ENCODE measurements around the gene AK8.

Gene AK8

DNA sequence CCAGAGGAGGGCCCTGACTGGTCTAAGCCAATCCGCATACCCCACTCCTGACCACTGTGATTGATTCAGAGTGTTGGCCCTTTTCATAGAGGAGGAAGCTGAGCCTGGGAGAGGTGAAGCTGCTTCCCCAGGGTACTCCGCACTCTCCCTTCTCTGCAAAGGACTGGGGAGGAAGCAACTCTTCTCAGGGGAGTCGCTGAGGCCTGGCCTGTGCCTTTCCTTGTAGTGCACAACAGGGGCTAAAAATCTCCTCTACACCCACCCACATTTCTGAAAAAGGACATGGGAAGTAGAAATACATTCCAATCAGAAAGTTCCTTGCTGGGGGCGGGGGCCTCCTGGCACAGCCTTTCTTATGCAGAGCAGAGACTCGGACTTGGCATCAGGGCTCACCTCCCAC, 22.2 kb downstream of the AK8 start:
- Histone ChIP-seq H3K4me1 (ENCODE audit: control insufficient read depth, insufficient read depth, low read depth, low read length) (peaks cover 10% of the 10 kb centered on the region), H3K23ac (ENCODE audit: low read length in 2 of 2) (no peak overlapping the region), H2BK120ac (ENCODE audit: low read depth, low read length) (no peak overlapping the region), H3K14ac (ENCODE audit: low read length in 2 of 2) (no peak overlapping the region), H3K36me3 (ENCODE audit: control insufficient read depth in 1 of 2, insufficient read depth in 2 of 2, low read depth in 1 of 2, low read length in 2 of 2) (no peaks in the 10 kb centered on the region), H4K8ac (ENCODE audit: low read length) (no peak overlapping the region), H2BK5ac (ENCODE audit: low read depth, low read length, poor library complexity, severe bottlenecking) (no peak overlapping the region), H4K91ac (ENCODE audit: low read length) (no peak overlapping the region), H3K4ac (ENCODE audit: low read depth in 1 of 2, low read length in 2 of 2) (no peak overlapping the region), H2BK12ac (ENCODE audit: low read length in 2 of 2) (no peak overlapping the region), H3K9ac (ENCODE audit: low read length) (no peak overlapping the region), H2AK5ac (ENCODE audit: low read length, severe bottlenecking) (no peak overlapping the region), H3K79me1 (replicated peaks; ENCODE audit: low read length, poor library complexity, severe bottlenecking) (no peaks in the 10 kb centered on the region), H3K4me2 (ENCODE audit: low read length, poor library complexity, severe bottlenecking) (no peak overlapping the region), H3K27ac (ENCODE audit: low read length, poor library complexity, severe bottlenecking) (no peak overlapping the region), H3K9me3 (ENCODE audit: control insufficient read depth, low read length) (no peaks in the 10 kb centered on the region), H3K4me3 (ENCODE audit: insufficient read depth in 1 of 2, low read depth in 1 of 2, low read length in 2 of 2) (no peak overlapping the region), H2BK15ac (ENCODE audit: low read depth, poor library complexity, severe bottlenecking) (no peak overlapping the region), H3K18ac (ENCODE audit: low read depth in 1 of 2, low read length in 2 of 2) (no peak overlapping the region), H2AFZ (ENCODE audit: low read depth, low read length) (no peak overlapping the region), H3K27me3 (ENCODE audit: control insufficient read depth in 1 of 2, insufficient read depth in 1 of 2, low read length in 2 of 2) (peaks cover 5 to 52% of the 10 kb centered on the region in 2 experiments)
- no peak for DNase-seq
- 72% methylated on average over 4 of the region's 5 CpGs for WGBS

- 84% methylated on average over 10 of the region's 10 CpGs for WGBS
Measured at GRCh38 chr9:132854832-132855231, 23.3 kb downstream of the AK8 start.

DNA sequence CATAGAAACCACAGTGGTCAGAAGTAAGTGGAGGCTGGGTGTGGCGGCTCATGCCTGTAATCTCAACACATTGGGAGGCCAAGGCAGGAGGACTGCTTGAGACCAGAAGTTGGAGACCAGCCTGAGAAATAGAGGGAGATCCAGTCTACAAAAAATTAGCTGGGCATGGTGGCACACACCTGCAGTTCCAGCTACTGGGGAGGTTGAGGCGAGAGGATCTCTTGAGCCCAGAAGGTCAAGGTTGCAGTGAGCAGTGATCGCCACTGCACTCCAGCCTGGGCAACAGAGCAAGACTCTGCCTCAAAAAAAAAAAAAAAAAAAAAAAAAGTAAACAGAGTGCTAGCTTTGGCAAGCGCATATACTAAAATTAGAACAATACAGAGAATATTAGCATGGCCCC, 24.6 kb downstream of the AK8 start:
- no peak overlapping the region for H3K27ac ChIP-seq (ENCODE audit: low read length, poor library complexity, severe bottlenecking)
- no peaks in the 10 kb centered on the region for H3K79me1 ChIP-seq (replicated peaks; ENCODE audit: low read length, poor library complexity, severe bottlenecking)
- H3K23ac ChIP-seq (ENCODE audit: low read length in 2 of 2) = no peak overlapping the region
- DNase-seq = no peak
- H3K4me2 ChIP-seq (ENCODE audit: low read length, poor library complexity, severe bottlenecking) = no peak overlapping the region
- no peaks in the 10 kb centered on the region for H3K36me3 ChIP-seq (ENCODE audit: control insufficient read depth in 1 of 2, insufficient read depth in 2 of 2, low read depth in 1 of 2, low read length in 2 of 2)
- H3K4me1 ChIP-seq (ENCODE audit: control insufficient read depth, insufficient read depth, low read depth, low read length) = peaks cover 10% of the 10 kb centered on the region
- no peak overlapping the region for H2BK12ac ChIP-seq (ENCODE audit: low read length in 2 of 2)
- no peak overlapping the region for H2BK15ac ChIP-seq (ENCODE audit: low read depth, poor library complexity, severe bottlenecking)
- no peak overlapping the region for H2BK120ac ChIP-seq (ENCODE audit: low read depth, low read length)
- H3K9ac ChIP-seq (ENCODE audit: low read length) = no peak overlapping the region
- H3K18ac ChIP-seq (ENCODE audit: low read depth in 1 of 2, low read length in 2 of 2) = no peak overlapping the region
- H3K4me3 ChIP-seq (ENCODE audit: insufficient read depth in 1 of 2, low read depth in 1 of 2, low read length in 2 of 2) = no peak overlapping the region
- no peak overlapping the region for H4K91ac ChIP-seq (ENCODE audit: low read length)
- WGBS = 90% methylated on average over 2 of the region's 4 CpGs
- no peak overlapping the region for H2BK5ac ChIP-seq (ENCODE audit: low read depth, low read length, poor library complexity, severe bottlenecking)
- H4K8ac ChIP-seq (ENCODE audit: low read length) = no peak overlapping the region
- H3K27me3 ChIP-seq (ENCODE audit: control insufficient read depth in 1 of 2, insufficient read depth in 1 of 2, low read length in 2 of 2) = peaks cover 0 to 43% of the 10 kb centered on the region in 2 experiments
- H2AFZ ChIP-seq (ENCODE audit: low read depth, low read length) = no peak overlapping the region
- H2AK5ac ChIP-seq (ENCODE audit: low read length, severe bottlenecking) = no peak overlapping the region
- no peak overlapping the region for H3K14ac ChIP-seq (ENCODE audit: low read length in 2 of 2)
- no peaks in the 10 kb centered on the region for H3K9me3 ChIP-seq (ENCODE audit: control insufficient read depth, low read length)
- no peak overlapping the region for H3K4ac ChIP-seq (ENCODE audit: low read depth in 1 of 2, low read length in 2 of 2)

More at GRCh38 chr9:132854832-132855231, 23.3 kb downstream of the AK8 start:
- no peak overlapping the region for H2AK5ac ChIP-seq (ENCODE audit: low read length, severe bottlenecking)
- H3K4me2 ChIP-seq (ENCODE audit: low read length, poor library complexity, severe bottlenecking) = no peak overlapping the region
- no peak for DNase-seq
- no peak overlapping the region for H2BK15ac ChIP-seq (ENCODE audit: low read depth, poor library complexity, severe bottlenecking)
- no peak overlapping the region for H4K91ac ChIP-seq (ENCODE audit: low read length)
- no peak overlapping the region for H3K23ac ChIP-seq (ENCODE audit: low read length in 2 of 2)
- H3K4ac ChIP-seq (ENCODE audit: low read depth in 1 of 2, low read length in 2 of 2) = no peak overlapping the region
- no peak overlapping the region for H2AFZ ChIP-seq (ENCODE audit: low read depth, low read length)
- no peaks in the 10 kb centered on the region for H3K36me3 ChIP-seq (ENCODE audit: control insufficient read depth in 1 of 2, insufficient read depth in 2 of 2, low read depth in 1 of 2, low read length in 2 of 2)
- peaks cover 3 to 46% of the 10 kb centered on the region in 2 experiments for H3K27me3 ChIP-seq (ENCODE audit: control insufficient read depth in 1 of 2, insufficient read depth in 1 of 2, low read length in 2 of 2)
- H4K8ac ChIP-seq (ENCODE audit: low read length) = no peak overlapping the region
- H2BK12ac ChIP-seq (ENCODE audit: low read length in 2 of 2) = no peak overlapping the region
- no peak overlapping the region for H3K14ac ChIP-seq (ENCODE audit: low read length in 2 of 2)
- no peak overlapping the region for H2BK120ac ChIP-seq (ENCODE audit: low read depth, low read length)
- no peak overlapping the region for H3K18ac ChIP-seq (ENCODE audit: low read depth in 1 of 2, low read length in 2 of 2)
- H3K4me1 ChIP-seq (ENCODE audit: control insufficient read depth, insufficient read depth, low read depth, low read length) = peaks cover 10% of the 10 kb centered on the region
- H3K9ac ChIP-seq (ENCODE audit: low read length) = no peak overlapping the region
- no peaks in the 10 kb centered on the region for H3K79me1 ChIP-seq (replicated peaks; ENCODE audit: low read length, poor library complexity, severe bottlenecking)
- H3K9me3 ChIP-seq (ENCODE audit: control insufficient read depth, low read length) = no peaks in the 10 kb centered on the region
- H3K4me3 ChIP-seq (ENCODE audit: insufficient read depth in 1 of 2, low read depth in 1 of 2, low read length in 2 of 2) = no peak overlapping the region
- H2BK5ac ChIP-seq (ENCODE audit: low read depth, low read length, poor library complexity, severe bottlenecking) = no peak overlapping the region
- H3K27ac ChIP-seq (ENCODE audit: low read length, poor library complexity, severe bottlenecking) = no peak overlapping the region

DNA sequence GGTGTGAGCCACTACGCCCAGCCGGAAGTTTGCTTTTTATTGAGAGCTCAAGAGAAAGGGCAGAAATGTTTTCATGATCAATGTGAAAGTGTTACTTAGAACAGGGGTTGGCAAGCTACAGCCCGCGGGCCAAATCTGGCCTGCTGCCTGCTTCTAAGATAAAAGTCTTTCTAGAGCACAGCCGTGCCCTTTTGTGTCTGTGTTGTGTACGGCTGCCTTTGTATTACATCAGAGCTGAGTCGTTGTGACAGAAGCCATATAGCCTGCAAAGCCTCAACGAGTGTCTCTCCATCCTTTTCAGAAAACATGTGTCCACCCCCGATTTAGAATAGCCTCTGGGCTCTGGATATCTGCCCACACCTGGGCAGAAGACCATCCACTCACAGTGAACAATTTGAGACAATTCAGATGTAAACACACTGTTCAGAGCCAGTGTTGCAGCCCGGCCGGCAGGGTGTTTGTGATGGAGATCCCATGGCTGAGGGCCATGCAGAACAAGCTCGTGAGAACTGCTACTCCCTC, 28.8 kb downstream of the AK8 start:
- Histone ChIP-seq H3K27me3 (ENCODE audit: control insufficient read depth in 1 of 2, insufficient read depth in 1 of 2, low read length in 2 of 2) (peaks cover 0 to 22% of the 10 kb centered on the region in 2 experiments), H2BK15ac (ENCODE audit: low read depth, poor library complexity, severe bottlenecking) (no peak overlapping the region), H2BK5ac (ENCODE audit: low read depth, low read length, poor library complexity, severe bottlenecking) (no peak overlapping the region), H2AFZ (ENCODE audit: low read depth, low read length) (no peak overlapping the region), H3K79me1 (replicated peaks; ENCODE audit: low read length, poor library complexity, severe bottlenecking) (no peaks in the 10 kb centered on the region), H3K4me1 (ENCODE audit: control insufficient read depth, insufficient read depth, low read depth, low read length) (no peaks in the 10 kb centered on the region), H2BK120ac (ENCODE audit: low read depth, low read length) (no peak overlapping the region), H3K27ac (ENCODE audit: low read length, poor library complexity, severe bottlenecking) (no peak overlapping the region), H3K4me2 (ENCODE audit: low read length, poor library complexity, severe bottlenecking) (no peak overlapping the region), H3K36me3 (ENCODE audit: control insufficient read depth in 1 of 2, insufficient read depth in 2 of 2, low read depth in 1 of 2, low read length in 2 of 2) (no peaks in the 10 kb centered on the region), H2BK12ac (ENCODE audit: low read length in 2 of 2) (no peak overlapping the region), H3K4ac (ENCODE audit: low read depth in 1 of 2, low read length in 2 of 2) (no peak overlapping the region), H3K18ac (ENCODE audit: low read depth in 1 of 2, low read length in 2 of 2) (no peak overlapping the region), H3K9ac (ENCODE audit: low read length) (no peak overlapping the region), H3K23ac (ENCODE audit: low read length in 2 of 2) (no peak overlapping the region), H3K9me3 (ENCODE audit: control insufficient read depth, low read length) (no peaks in the 10 kb centered on the region), H2AK5ac (ENCODE audit: low read length, severe bottlenecking) (no peak overlapping the region), H4K8ac (ENCODE audit: low read length) (no peak overlapping the region), H3K14ac (ENCODE audit: low read length in 2 of 2) (no peak overlapping the region), H4K91ac (ENCODE audit: low read length) (no peak overlapping the region), H3K4me3 (ENCODE audit: insufficient read depth in 1 of 2, low read depth in 1 of 2, low read length in 2 of 2) (no peak overlapping the region)
- WGBS = 80% methylated on average over 12 of the region's 12 CpGs
- DNase-seq = no peak
